SK-N-SH (cell line): ENCODE results near the gene NR2C2AP. TPM values are rescaled to one million over a fixed set of nuclear protein-coding genes. Genes with fewer than 3 reads are reported as not detected.

Experiments
- CTCF ChIA-PET: fragments of 300-600, 350-600 bp; formaldehyde crosslinking; extraction: SDS; loops from one replicate; lab custom pipeline; 2021; lab: Yijun Ruan, JAX
- POLR2A ChIA-PET: fragments of 350-600 bp; sonication (Branson Sonifier 250); formaldehyde crosslinking; extraction: SDS; loops from one replicate; lab custom pipeline; 2020; ENCODE audit warnings: antibody characterized with exemption, inconsistent platforms; lab: Yijun Ruan, JAX
- DNase-seq: peaks from one replicate; pipeline ENCODE4 v3.0.0; 2012
- H2AFZ ChIP-seq: fragments of 200-600 bp; sonication (generic); 2 replicates; pipeline ENCODE4 v1.8.1; 2016; ENCODE audit warnings: antibody characterized with exemption, mild to moderate bottlenecking, low read depth
- H3F3A ChIP-seq: fragments of 200-600 bp; sonication (generic); replicated peaks from 2 replicates; pipeline ENCODE3; 2016; ENCODE audit warnings: antibody characterized with exemption, mild to moderate bottlenecking; ENCODE audit not compliant: insufficient read depth
- H3K27ac ChIP-seq, 2 experiments: fragments of 200-500 bp in 1 of 2; fragments of 200-600 bp in 1 of 2; sonication (Bioruptor generic) in 1 of 2; sonication (generic), shearing (Covaris generic) in 1 of 2; 2 replicates each; pipeline versions ENCODE4 v1.5.1 to v1.6.1; 2014 to 2016; ENCODE audit warnings: low read depth in 2 of 2, inconsistent platforms in 1 of 2, low read length in 1 of 2, mild to moderate bottlenecking in 1 of 2, mixed read lengths in 1 of 2
- H3K27me3 ChIP-seq: fragments of 200-600 bp; sonication (generic), shearing (Covaris generic); 2 replicates; pipeline ENCODE4 v1.6.1; 2016; ENCODE audit warnings: mixed run types; ENCODE audit not compliant: insufficient read depth
- H3K36me3 ChIP-seq, 2 experiments: fragments of 200-500 bp in 1 of 2; fragments of 200-600 bp in 1 of 2; sonication (Bioruptor generic) in 1 of 2; sonication (generic) in 1 of 2; replicated peaks in 1 of 2; 2 replicates each; pipeline versions ENCODE3 to v1.5.1; 2014 to 2016; ENCODE audit warnings: low read length in 1 of 2, mild to moderate bottlenecking in 1 of 2; ENCODE audit not compliant: insufficient read depth in 2 of 2, control insufficient read depth in 1 of 2
- H3K4me1 ChIP-seq, 2 experiments: fragments of 200-500 bp in 1 of 2; fragments of 200-600 bp in 1 of 2; sonication (Bioruptor generic) in 1 of 2; sonication (generic), shearing (Covaris generic) in 1 of 2; 2 replicates each; pipeline versions ENCODE4 v1.5.1 to v1.6.1; 2014 to 2016; ENCODE audit warnings: low read depth in 1 of 2, low read length in 1 of 2, mixed run types in 1 of 2; ENCODE audit not compliant: insufficient read depth in 2 of 2, control insufficient read depth in 1 of 2
- H3K4me2 ChIP-seq: fragments of 200-600 bp; sonication (generic), shearing (Covaris generic); 2 replicates; pipeline ENCODE4 v1.6.1; 2017; ENCODE audit warnings: mixed run types
- H3K4me3 ChIP-seq, 2 experiments: fragments of 200-500 bp in 1 of 2; fragments of 200-600 bp in 1 of 2; sonication (Bioruptor generic) in 1 of 2; sonication (generic), shearing (Covaris generic) in 1 of 2; 2 replicates each; pipeline versions ENCODE4 v1.5.1 to v1.8.1; 2014 to 2016; ENCODE audit warnings: low read depth in 2 of 2, inconsistent platforms in 1 of 2, low read length in 1 of 2, mild to moderate bottlenecking in 1 of 2, mixed read lengths in 1 of 2, moderate library complexity in 1 of 2
- H3K79me2 ChIP-seq: fragments of 200-600 bp; sonication (generic); 2 replicates; pipeline ENCODE4 v1.8.1; 2017; ENCODE audit warnings: mild to moderate bottlenecking; ENCODE audit not compliant: insufficient read depth
- H3K9ac ChIP-seq: fragments of 200-600 bp; sonication (generic); 2 replicates; pipeline ENCODE4 v1.6.1; 2017; ENCODE audit warnings: mixed run types
- H3K9me2 ChIP-seq: fragments of 200-600 bp; sonication (generic); 2 replicates; pipeline ENCODE4 v1.6.1; 2017; ENCODE audit warnings: mixed run types
- H3K9me3 ChIP-seq: fragments of 200-600 bp; sonication (generic); 2 replicates; pipeline ENCODE4 v1.6.1; 2017; ENCODE audit warnings: mixed run types, mild to moderate bottlenecking, moderate library complexity
- H4K20me1 ChIP-seq: fragments of 200-600 bp; sonication (generic); 2 replicates; pipeline ENCODE4 v1.6.1; 2017; ENCODE audit warnings: mild to moderate bottlenecking, mixed run types; ENCODE audit not compliant: insufficient read depth
- FOXJ3 ChIP-seq: sonication (generic); formaldehyde crosslinking; IDR thresholded peaks from 2 replicates; pipeline ENCODE4 v1.5.1; 2020; ENCODE audit warnings: mild to moderate bottlenecking, missing genetic modification reagents
- IRF3 ChIP-seq: fragments of 150-350 bp; IDR thresholded peaks from 2 replicates; pipeline ENCODE4 v1.6.1; 2016; ENCODE audit warnings: mild to moderate bottlenecking, low read depth, low read length
- MAX ChIP-seq: IDR thresholded peaks from 2 replicates; pipeline ENCODE4 v1.4.0; 2012; ENCODE audit warnings: low read depth
- MEF2A ChIP-seq: IDR thresholded peaks from 2 replicates; pipeline ENCODE4 v1.4.0; 2012; ENCODE audit warnings: low read depth, borderline replicate concordance
- PBX3 ChIP-seq: IDR thresholded peaks from 2 replicates; pipeline ENCODE4; 2012
- REST ChIP-seq: IDR thresholded peaks from 2 replicates; pipeline ENCODE4 v1.6.1; 2012; ENCODE audit warnings: mild to moderate bottlenecking, low read depth, low read length, moderate library complexity
- RFX5 ChIP-seq: IDR thresholded peaks from 2 replicates; pipeline ENCODE4 v1.6.1; 2012; ENCODE audit warnings: mild to moderate bottlenecking, improper control_type of control experiment, low read length
- RXRA ChIP-seq: IDR thresholded peaks from 2 replicates; pipeline ENCODE4 v1.4.0; 2012; ENCODE audit warnings: low read depth, mild to moderate bottlenecking, borderline replicate concordance
- SMC3 ChIP-seq: IDR thresholded peaks from 2 replicates; pipeline ENCODE4 v1.6.1; 2012; ENCODE audit warnings: low read depth, low read length, improper control_type of control experiment
- TAF1 ChIP-seq: IDR thresholded peaks from 2 replicates; pipeline ENCODE4 v1.6.1; 2012; ENCODE audit warnings: low read depth, mild to moderate bottlenecking, low read length, moderate library complexity, borderline replicate concordance
- USF1 ChIP-seq: IDR thresholded peaks from 2 replicates; pipeline ENCODE4 v1.4.0; 2012; ENCODE audit warnings: low read depth, borderline replicate concordance
- USF2 ChIP-seq: fragments of 150-350 bp; IDR thresholded peaks from 2 replicates; pipeline ENCODE4 v1.6.1; 2017; ENCODE audit warnings: antibody characterized with exemption, low read length, low read depth, borderline replicate concordance
- YY1 ChIP-seq: IDR thresholded peaks from 2 replicates; pipeline ENCODE4 v1.4.0; 2012; ENCODE audit warnings: low read depth, mild to moderate bottlenecking
- ZBTB33 ChIP-seq: IDR thresholded peaks from 2 replicates; pipeline ENCODE4 v1.4.0; 2012; ENCODE audit warnings: low read depth, borderline replicate concordance
- WGBS: methylation state at CpG from one replicate; pipeline ENCODE4 v1.1.6; 2017; ENCODE audit warnings: low lambda C conversion rate; 5-methylcytosine and 5-hydroxymethylcytosine counted together
- polyA plus RNA-seq, 3 experiments: library from polyadenylated mRNA; depleted of rRNA; stranded (reverse); fragments of >200 nt; gene quantifications; 2 replicates each; pipeline ENCODE4 v1.2.3, GENCODE V29; 2012

The NR2C2AP gene
- polyA plus RNA-seq, 1 of the 3 experiments (the other 2 are of a cell fraction) = 21.9 TPM

- ChIA-PET CTCF (interaction anchor here (3.7 to 4.2 kb wide), 2 partner anchors 13 to 16 kb away, joined by 22 to 25 read pairs; no protein-coding TSS in a partner anchor), POLR2A (no interaction called here)
- DNase-seq = no peak
- Histone ChIP-seq H3K4me3 (no peak overlapping the region), H3K27me3 (no peaks in the 10 kb centered on the region), H3K9ac (no peak overlapping the region), H2AFZ (no peak overlapping the region)
- no peak for TF ChIP-seq ZBTB33
- TF ChIP-seq MAX = no peak
- TF ChIP-seq FOXJ3 (CRISPR knock-in tag) = no peak
- TF ChIP-seq USF1 = no peak
- TF ChIP-seq PBX3 = no peak
- no peak for TF ChIP-seq SMC3
- no peak for TF ChIP-seq RXRA
- TF ChIP-seq RFX5 = no peak
- no peak for TF ChIP-seq REST
- TF ChIP-seq USF2 = no peak
- no peak for TF ChIP-seq YY1
- TF ChIP-seq MEF2A = no peak
- no peak for TF ChIP-seq IRF3
- TF ChIP-seq TAF1 = no peak
- TF ChIP-seq, all 33 proteins: peak for 0
- Histone ChIP-seq H4K20me1 (no peaks in the 10 kb centered on the region), H3K79me2 (no peaks in the 10 kb centered on the region), H3K4me2 (no peak overlapping the region), H3K4me1 (no peaks in the 10 kb centered on the region), H3F3A (no peaks in the 10 kb centered on the region), H3K27ac (no peak overlapping the region), H3K9me2 (no peaks in the 10 kb centered on the region), H3K36me3 (no peaks in the 10 kb centered on the region), H3K9me3 (no peaks in the 10 kb centered on the region)
- 97% methylated on average over 3 of the region's 7 CpGs for WGBS
Measured at GRCh38 chr19:19162495-19162894, 40.7 kb downstream of the NR2C2AP start.
